Endodermal cell (in vitro differentiated cells): ENCODE data around the gene UVRAG. TPM values are rescaled to one million over a fixed set of nuclear protein-coding genes. Genes with fewer than 3 reads are reported as not detected.
A peak's percentile ranks its signal among the peaks of the same experiment; 100 is the strongest.

Source experiments
- DNase-seq: peaks from one replicate; pipeline ENCODE4 v3.0.0-alpha.2; 2017
- H3K27ac ChIP-seq: 2 replicates; pipeline ENCODE4 v1.5.1; 2013; ENCODE audit warnings: mild to moderate bottlenecking, low read depth, low read length, moderate library complexity
- H3K27me3 ChIP-seq: 2 replicates; pipeline ENCODE4 v1.6.1; 2013; ENCODE audit warnings: mild to moderate bottlenecking, low read length, moderate library complexity; ENCODE audit not compliant: insufficient read depth, control insufficient read depth, poor library complexity, severe bottlenecking
- H3K36me3 ChIP-seq: 2 replicates; pipeline ENCODE4 v1.7.0; 2013; ENCODE audit warnings: mild to moderate bottlenecking, low read length, moderate library complexity; ENCODE audit not compliant: control insufficient read depth, insufficient read depth
- H3K4me1 ChIP-seq: one replicate; pipeline ENCODE4 v1.7.0; 2013; ENCODE audit warnings: low read length; ENCODE audit not compliant: control insufficient read depth, insufficient read depth
- H3K4me3 ChIP-seq: 2 replicates; pipeline ENCODE4 v1.5.1; 2013; ENCODE audit warnings: mild to moderate bottlenecking, low read length, moderate library complexity
- H3K9ac ChIP-seq: 2 replicates; pipeline ENCODE4 v1.6.1; 2013; ENCODE audit warnings: mild to moderate bottlenecking, low read length, moderate library complexity; ENCODE audit not compliant: poor library complexity, severe bottlenecking; ENCODE audit errors: extremely low read depth
- H3K9me3 ChIP-seq: 2 replicates; pipeline ENCODE4 v1.6.1; 2013; ENCODE audit warnings: mild to moderate bottlenecking, low read length, moderate library complexity; ENCODE audit not compliant: control insufficient read depth
- H3K27ac Mint-ChIP-seq: 2 replicates; pipeline ENCODE4 v1.8.0; 2020; ENCODE audit warnings: mixed read lengths
- H3K27me3 Mint-ChIP-seq: 2 replicates; pipeline ENCODE4 v1.8.0; 2021; ENCODE audit warnings: mild to moderate bottlenecking, mixed read lengths; ENCODE audit not compliant: insufficient read depth
- H3K36me3 Mint-ChIP-seq: 2 replicates; pipeline ENCODE4 v1.8.0; 2020; ENCODE audit warnings: low read depth, mixed read lengths
- H3K4me1 Mint-ChIP-seq: 2 replicates; pipeline ENCODE4 v1.8.0; 2020; ENCODE audit warnings: mixed read lengths
- H3K4me3 Mint-ChIP-seq: 2 replicates; pipeline ENCODE4 v1.8.0; 2020; ENCODE audit warnings: mild to moderate bottlenecking, moderate library complexity, mixed read lengths
- H3K9me3 Mint-ChIP-seq: 2 replicates; pipeline ENCODE4 v1.8.0; 2020; ENCODE audit warnings: mild to moderate bottlenecking, mixed read lengths
- WGBS, 2 experiments: methylation state at CpG; one replicate each; pipeline versions ENCODE4 v1.1.5 to v1.1.7; 2013; ENCODE audit warnings: missing lambda C conversion rate in 2 of 2, mixed read lengths in 1 of 2; ENCODE audit not compliant: insufficient coverage in 1 of 2, insufficient read length in 1 of 2; 5-methylcytosine and 5-hydroxymethylcytosine counted together
- total RNA-seq, 2 donors: library from RNA; stranded (reverse); fragmentation: NEBNext Ultra II Directional in 1 of 2; extraction: Animal tissue kit (Norgen Biotek cat#: 25700) in 1 of 2; gene quantifications; 2 replicates in 1 of 2; 3 replicates in 1 of 2; pipeline ENCODE4 v1.2.1, GENCODE V29; 2021
- TF ChIP-seq, protein P1 (sequence below): fragments of 200-600 bp; sonication (generic); conservative IDR thresholded peaks from 2 replicates; pipeline ENCODE4 v1.5.0; 2021; ENCODE audit warnings: antibody characterized with exemption, mild to moderate bottlenecking

Gene UVRAG
- total RNA-seq, 2 donors from 2014 or later: 19.7 to 34.9 TPM

- H3K4me3 ChIP-seq: no peak overlapping the region
- H3K4me1 ChIP-seq: no peaks in the 10 kb centered on the region
- Mint-ChIP-seq H3K4me3 (no peak overlapping the region), H3K4me1 (no peaks in the 10 kb centered on the region), H3K27ac (no peak overlapping the region), H3K36me3 (peaks cover 56% of the 10 kb centered on the region), H3K9me3 (peaks cover 6% of the 10 kb centered on the region), H3K27me3 (no peaks in the 10 kb centered on the region)
- peaks cover 30% of the 10 kb centered on the region for H3K36me3 ChIP-seq
- TF ChIP-seq, protein P1, sequence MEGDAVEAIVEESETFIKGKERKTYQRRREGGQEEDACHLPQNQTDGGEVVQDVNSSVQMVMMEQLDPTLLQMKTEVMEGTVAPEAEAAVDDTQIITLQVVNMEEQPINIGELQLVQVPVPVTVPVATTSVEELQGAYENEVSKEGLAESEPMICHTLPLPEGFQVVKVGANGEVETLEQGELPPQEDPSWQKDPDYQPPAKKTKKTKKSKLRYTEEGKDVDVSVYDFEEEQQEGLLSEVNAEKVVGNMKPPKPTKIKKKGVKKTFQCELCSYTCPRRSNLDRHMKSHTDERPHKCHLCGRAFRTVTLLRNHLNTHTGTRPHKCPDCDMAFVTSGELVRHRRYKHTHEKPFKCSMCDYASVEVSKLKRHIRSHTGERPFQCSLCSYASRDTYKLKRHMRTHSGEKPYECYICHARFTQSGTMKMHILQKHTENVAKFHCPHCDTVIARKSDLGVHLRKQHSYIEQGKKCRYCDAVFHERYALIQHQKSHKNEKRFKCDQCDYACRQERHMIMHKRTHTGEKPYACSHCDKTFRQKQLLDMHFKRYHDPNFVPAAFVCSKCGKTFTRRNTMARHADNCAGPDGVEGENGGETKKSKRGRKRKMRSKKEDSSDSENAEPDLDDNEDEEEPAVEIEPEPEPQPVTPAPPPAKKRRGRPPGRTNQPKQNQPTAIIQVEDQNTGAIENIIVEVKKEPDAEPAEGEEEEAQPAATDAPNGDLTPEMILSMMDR: peak; percentile 37
- H3K27ac ChIP-seq: no peak overlapping the region
- H3K27me3 ChIP-seq: no peaks in the 10 kb centered on the region
- 97% methylated on average over 1 of the region's 1 CpG; no CpG with 5 or more reads in 1 of the 2 experiments for WGBS, 2 experiments
- H3K9me3 ChIP-seq: peaks cover 10% of the 10 kb centered on the region
- DNase-seq: no peak
- no peak overlapping the region for H3K9ac ChIP-seq
Observed at GRCh38 chr11:76013526-76013925, 198.5 kb downstream of the UVRAG start.

- Mint-ChIP-seq H3K27me3 (no peaks in the 10 kb centered on the region), H3K4me3 (no peak overlapping the region), H3K27ac (no peak overlapping the region), H3K36me3 (peaks cover 54% of the 10 kb centered on the region), H3K9me3 (no peaks in the 10 kb centered on the region), H3K4me1 (peaks cover 12% of the 10 kb centered on the region)
- Histone ChIP-seq H3K9ac (no peak overlapping the region), H3K4me3 (no peak overlapping the region), H3K27ac (no peak overlapping the region), H3K4me1 (no peaks in the 10 kb centered on the region), H3K36me3 (peaks cover 9% of the 10 kb centered on the region), H3K9me3 (peaks cover 11% of the 10 kb centered on the region), H3K27me3 (no peaks in the 10 kb centered on the region)
- DNase-seq: no peak
- TF ChIP-seq, protein P1: no peak
- WGBS, 2 experiments: 96 to 100% methylated on average over 1 to 3 of the region's 3 CpGs
Observed at GRCh38 chr11:76023236-76024068, 208.4 kb downstream of the UVRAG start.

- peaks cover 19% of the 10 kb centered on the region for H3K36me3 ChIP-seq
- peaks cover 51% of the 10 kb centered on the region for H3K36me3 Mint-ChIP-seq
- TF ChIP-seq, protein P1: no peak
- H3K27ac ChIP-seq: no peak overlapping the region
- no peak overlapping the region for H3K9ac ChIP-seq
- no peaks in the 10 kb centered on the region for H3K27me3 Mint-ChIP-seq
- no peak overlapping the region for H3K4me3 ChIP-seq
- H3K9me3 ChIP-seq: peaks cover 23% of the 10 kb centered on the region
- DNase-seq: no peak
- H3K4me1 Mint-ChIP-seq: peaks cover 12% of the 10 kb centered on the region
- 95 to 100% methylated on average over 1 of the region's 1 CpG for WGBS, 2 experiments
- H3K27me3 ChIP-seq: no peaks in the 10 kb centered on the region
- H3K9me3 Mint-ChIP-seq: no peaks in the 10 kb centered on the region
- H3K4me1 ChIP-seq: no peaks in the 10 kb centered on the region
- no peak overlapping the region for H3K4me3 Mint-ChIP-seq
- no peak overlapping the region for H3K27ac Mint-ChIP-seq
Observed at GRCh38 chr11:76025068-76025467, 210.1 kb downstream of the UVRAG start.
